Smooth muscle cell (in vitro differentiated cells): ENCODE measurements around the gene CADPS. TPM values are rescaled to one million over a fixed set of nuclear protein-coding genes. Genes with fewer than 3 reads are reported as not detected.

Experiments
- DNase-seq: peaks from one replicate; lab custom pipeline; 2025; ENCODE audit not compliant: unreplicated experiment; lab: John Stamatoyannopoulos, UW
- H2AFZ ChIP-seq: fragments of 200-600 bp; sonication (generic); 2 replicates; pipeline ENCODE4 v1.6.0; 2016; ENCODE audit warnings: antibody characterized with exemption, low read depth, mild to moderate bottlenecking
- H3F3A ChIP-seq: fragments of 200-600 bp; sonication (generic); 2 replicates; pipeline ENCODE4 v1.6.0; 2017; ENCODE audit warnings: antibody characterized with exemption, low read depth
- H3K27ac ChIP-seq: fragments of 200-600 bp; sonication (generic); 2 replicates; pipeline ENCODE4 v1.5.1; 2016; ENCODE audit warnings: low read depth, mild to moderate bottlenecking
- H3K27me3 ChIP-seq: fragments of 200-600 bp; sonication (generic); 2 replicates; pipeline ENCODE4 v1.6.1; 2016; ENCODE audit warnings: low read depth, mild to moderate bottlenecking
- H3K36me3 ChIP-seq: fragments of 200-600 bp; sonication (generic); 2 replicates; pipeline ENCODE4 v1.5.1; 2016; ENCODE audit warnings: low read depth
- H3K4me1 ChIP-seq: fragments of 200-600 bp; sonication (generic); 2 replicates; pipeline ENCODE4 v1.5.1; 2016; ENCODE audit warnings: low read depth
- H3K4me2 ChIP-seq: fragments of 200-600 bp; sonication (generic); 2 replicates; pipeline ENCODE4 v1.6.0; 2016; ENCODE audit warnings: mild to moderate bottlenecking
- H3K4me3 ChIP-seq: fragments of 200-600 bp; sonication (generic); 2 replicates; pipeline ENCODE4 v1.5.1; 2016; ENCODE audit warnings: mild to moderate bottlenecking
- H3K79me2 ChIP-seq: fragments of 200-600 bp; sonication (generic); 2 replicates; pipeline ENCODE4 v1.6.0; 2016; ENCODE audit warnings: low read depth, mild to moderate bottlenecking
- H3K9ac ChIP-seq: fragments of 200-600 bp; sonication (generic); 2 replicates; pipeline ENCODE4 v1.6.0; 2016; ENCODE audit warnings: low read depth
- H3K9me3 ChIP-seq: fragments of 200-600 bp; sonication (generic); replicated peaks from 2 replicates; pipeline ENCODE4 v1.5.1; 2016; ENCODE audit warnings: low read depth
- H4K20me1 ChIP-seq: fragments of 200-600 bp; sonication (generic); 2 replicates; pipeline ENCODE4 v1.6.0; 2016; ENCODE audit warnings: low read depth
- WGBS: methylation state at CpG from one replicate; pipeline ENCODE4 v1.1.7; 2016; ENCODE audit warnings: low lambda C conversion rate; 5-methylcytosine and 5-hydroxymethylcytosine counted together
- polyA plus RNA-seq: library from polyadenylated mRNA; unstranded; fragments of >200 nt; fragmentation: Nextera tagmentation; extraction: Ambion mirVana; gene quantifications from 2 replicates; pipeline ENCODE4 v1.2.1, GENCODE V29; 2016
- total RNA-seq: library from RNA; depleted of rRNA; stranded (reverse); fragments of >200 nt; gene quantifications from 2 replicates; pipeline ENCODE4 v1.2.3, GENCODE V29; 2014
- TF ChIP-seq, protein P1 (sequence below): fragments of 200-600 bp; sonication (generic); IDR thresholded peaks from 2 replicates; pipeline ENCODE4 v1.5.1; 2017; ENCODE audit warnings: borderline replicate concordance, mild to moderate bottlenecking, antibody characterized with exemption; ENCODE audit not compliant: insufficient read depth, poor library complexity, severe bottlenecking

Gene CADPS
- total and polyA plus RNA-seq, 2 experiments from 2014 or later = 4.4 to 38.4 TPM

DNA sequence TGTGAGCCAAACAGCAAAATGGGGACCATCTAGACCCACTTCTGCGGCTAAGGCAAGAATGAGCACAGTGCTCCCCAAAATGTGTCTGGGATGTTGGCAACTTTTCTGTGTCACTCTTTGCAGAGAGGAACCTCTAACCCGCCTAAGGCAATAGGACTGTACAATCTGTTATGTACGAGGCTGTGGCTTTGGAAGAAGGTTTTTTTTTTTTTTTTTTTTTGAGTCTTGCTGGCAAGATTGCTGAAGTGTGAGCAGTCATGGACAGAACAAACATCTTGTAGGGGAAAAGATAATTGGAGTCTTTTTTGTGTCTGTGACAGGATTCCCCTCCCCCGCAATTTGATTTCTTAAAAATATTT lies 509.1 kb downstream of the CADPS start:
- no peaks in the 10 kb centered on the region for H3K9me3 ChIP-seq
- no peak overlapping the region for H3K4me2 ChIP-seq
- H3K27ac ChIP-seq = no peak overlapping the region
- H3F3A ChIP-seq = no peaks in the 10 kb centered on the region
- TF ChIP-seq, protein P1, sequence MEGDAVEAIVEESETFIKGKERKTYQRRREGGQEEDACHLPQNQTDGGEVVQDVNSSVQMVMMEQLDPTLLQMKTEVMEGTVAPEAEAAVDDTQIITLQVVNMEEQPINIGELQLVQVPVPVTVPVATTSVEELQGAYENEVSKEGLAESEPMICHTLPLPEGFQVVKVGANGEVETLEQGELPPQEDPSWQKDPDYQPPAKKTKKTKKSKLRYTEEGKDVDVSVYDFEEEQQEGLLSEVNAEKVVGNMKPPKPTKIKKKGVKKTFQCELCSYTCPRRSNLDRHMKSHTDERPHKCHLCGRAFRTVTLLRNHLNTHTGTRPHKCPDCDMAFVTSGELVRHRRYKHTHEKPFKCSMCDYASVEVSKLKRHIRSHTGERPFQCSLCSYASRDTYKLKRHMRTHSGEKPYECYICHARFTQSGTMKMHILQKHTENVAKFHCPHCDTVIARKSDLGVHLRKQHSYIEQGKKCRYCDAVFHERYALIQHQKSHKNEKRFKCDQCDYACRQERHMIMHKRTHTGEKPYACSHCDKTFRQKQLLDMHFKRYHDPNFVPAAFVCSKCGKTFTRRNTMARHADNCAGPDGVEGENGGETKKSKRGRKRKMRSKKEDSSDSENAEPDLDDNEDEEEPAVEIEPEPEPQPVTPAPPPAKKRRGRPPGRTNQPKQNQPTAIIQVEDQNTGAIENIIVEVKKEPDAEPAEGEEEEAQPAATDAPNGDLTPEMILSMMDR = no peak
- peaks cover 95% of the 10 kb centered on the region for H3K27me3 ChIP-seq
- H4K20me1 ChIP-seq = no peaks in the 10 kb centered on the region
- WGBS = 37% methylated on average over 4 of the region's 4 CpGs
- H2AFZ ChIP-seq = no peak overlapping the region
- no peaks in the 10 kb centered on the region for H3K79me2 ChIP-seq
- no peak for DNase-seq
- peaks cover 35% of the 10 kb centered on the region for H3K4me1 ChIP-seq
- H3K4me3 ChIP-seq = no peak overlapping the region
- no peak overlapping the region for H3K9ac ChIP-seq
- H3K36me3 ChIP-seq = no peaks in the 10 kb centered on the region

DNA sequence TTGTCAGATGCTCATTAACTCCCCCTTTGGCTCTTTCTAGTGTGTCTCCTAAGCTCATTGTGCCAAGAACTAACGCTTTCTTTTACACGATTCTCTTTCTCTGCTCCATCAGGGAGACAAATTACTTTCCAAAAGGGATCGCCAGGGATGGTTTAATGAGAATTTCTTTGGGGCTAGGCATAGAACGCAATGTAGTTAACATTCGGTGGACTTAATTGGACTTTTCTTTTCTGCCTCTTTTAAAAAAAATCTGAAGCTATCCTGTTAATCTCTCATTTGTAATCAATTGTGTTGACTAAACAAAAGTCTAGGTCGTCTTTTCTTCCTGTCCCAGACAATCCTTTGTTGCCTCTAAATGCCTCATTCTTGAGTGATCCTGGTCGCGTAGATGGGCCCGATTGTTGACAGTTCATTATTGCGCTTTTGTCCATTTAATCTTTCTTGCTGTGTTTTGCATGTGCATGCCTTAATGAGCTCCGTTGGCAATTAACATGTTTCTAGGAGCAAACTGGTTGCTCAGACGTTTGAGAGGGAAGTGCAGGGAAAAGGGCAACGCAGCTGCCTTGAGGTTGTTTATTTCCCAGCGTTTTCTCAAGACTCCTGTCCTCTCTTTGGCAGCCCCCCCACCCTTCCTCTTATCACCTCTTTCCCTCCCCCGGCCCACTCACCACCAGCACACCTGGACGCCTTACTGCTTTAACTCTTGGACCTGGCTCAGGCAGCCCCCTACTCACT lies 509.7 kb downstream of the CADPS start:
- Histone ChIP-seq H3K4me3 (no peak overlapping the region), H3K79me2 (no peaks in the 10 kb centered on the region), H4K20me1 (no peaks in the 10 kb centered on the region), H3F3A (no peaks in the 10 kb centered on the region), H3K27ac (no peak overlapping the region), H3K9me3 (no peaks in the 10 kb centered on the region), H3K27me3 (peaks cover 95% of the 10 kb centered on the region), H3K4me1 (peaks cover 30% of the 10 kb centered on the region), H3K4me2 (no peak overlapping the region), H3K36me3 (no peaks in the 10 kb centered on the region), H2AFZ (no peak overlapping the region), H3K9ac (no peak overlapping the region)
- TF ChIP-seq, protein P1 = no peak
- 13% methylated on average over 16 of the region's 16 CpGs for WGBS
- DNase-seq = no peak

DNA sequence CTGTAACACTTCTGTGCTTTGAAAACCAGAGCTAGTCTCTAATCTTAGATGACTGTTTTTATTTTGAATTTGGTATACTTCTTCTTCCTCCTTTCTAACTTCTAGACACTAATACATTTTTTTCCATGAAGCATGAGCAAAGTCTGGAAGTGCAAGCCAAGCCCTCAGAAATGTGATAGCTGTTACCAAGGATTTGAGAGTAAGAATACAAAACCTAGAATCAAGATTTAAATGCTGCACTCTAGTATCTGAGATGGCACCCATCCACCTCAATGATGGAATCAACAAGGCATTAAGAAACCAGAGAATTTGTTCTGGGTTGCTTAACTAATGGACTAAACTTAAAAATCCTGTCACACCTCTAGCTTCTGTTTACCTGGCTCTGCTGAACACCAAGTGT lies 511.0 kb downstream of the CADPS start:
- TF ChIP-seq, protein P1 = no peak
- no peak overlapping the region for H3K4me3 ChIP-seq
- peaks cover 95% of the 10 kb centered on the region for H3K27me3 ChIP-seq
- H4K20me1 ChIP-seq = no peaks in the 10 kb centered on the region
- no peak overlapping the region for H2AFZ ChIP-seq
- no peak overlapping the region for H3K27ac ChIP-seq
- no peak overlapping the region for H3K9ac ChIP-seq
- H3K36me3 ChIP-seq = no peaks in the 10 kb centered on the region
- H3K4me1 ChIP-seq = peaks cover 19% of the 10 kb centered on the region
- H3K9me3 ChIP-seq = no peaks in the 10 kb centered on the region
- no peaks in the 10 kb centered on the region for H3K79me2 ChIP-seq
- no peaks in the 10 kb centered on the region for H3F3A ChIP-seq
- H3K4me2 ChIP-seq = no peak overlapping the region
- DNase-seq = no peak

- TF ChIP-seq, protein P1 = no peak
- peaks cover 16% of the 10 kb centered on the region for H3K4me1 ChIP-seq
- H3K27ac ChIP-seq = no peak overlapping the region
- no peak overlapping the region for H3K4me3 ChIP-seq
- no peaks in the 10 kb centered on the region for H3K9me3 ChIP-seq
- H3F3A ChIP-seq = no peaks in the 10 kb centered on the region
- H3K9ac ChIP-seq = no peak overlapping the region
- no peak overlapping the region for H2AFZ ChIP-seq
- H4K20me1 ChIP-seq = no peaks in the 10 kb centered on the region
- H3K79me2 ChIP-seq = no peaks in the 10 kb centered on the region
- WGBS = 82% methylated on average over 6 of the region's 6 CpGs
- no peak for DNase-seq
- H3K27me3 ChIP-seq = peaks cover 95% of the 10 kb centered on the region
- no peaks in the 10 kb centered on the region for H3K36me3 ChIP-seq
- no peak overlapping the region for H3K4me2 ChIP-seq
Observed at GRCh38 chr3:62363275-62363674, 511.9 kb downstream of the CADPS start.
